SK-N-SH treated with all-trans-retinoic acid at 6 μM for 48 hours (cell line): ENCODE results near the gene POU2F1.
"Not testable (repeated sequence)": the region's sequence is repeated elsewhere in the genome, so short reads cannot be mapped to it uniquely, and the experiment has no call there.

ENCODE experiments used
- ATAC-seq: fragments of 200-7000 bp; cut with Tn5 transposase; 3 replicates; pipeline ENCODE4 v1.9.1; 2020; ENCODE audit warnings: mild to moderate bottlenecking, moderate library complexity
- ARNTL ChIP-seq: fragments of 450-650 bp; formaldehyde crosslinking; IDR thresholded peaks from 2 replicates; pipeline ENCODE4 v1.5.0; 2020; ENCODE audit warnings: low read depth, mild to moderate bottlenecking, moderate library complexity, borderline replicate concordance
- BACH2 ChIP-seq: fragments of 250-450 bp; sonication (Bioruptor Pico); IDR thresholded peaks from 2 replicates; pipeline ENCODE4 v1.9.0; 2021; ENCODE audit warnings: mild to moderate bottlenecking, borderline replicate concordance
- CSDC2 ChIP-seq: fragments of 250-450 bp; sonication (Bioruptor Pico); IDR thresholded peaks from 2 replicates; pipeline ENCODE4 v1.5.0; 2020; ENCODE audit warnings: mild to moderate bottlenecking, moderate library complexity
- ESRRG ChIP-seq: fragments of 250-450 bp; sonication (Bioruptor Pico); IDR thresholded peaks from 2 replicates; pipeline ENCODE4 v1.6.1; 2021; ENCODE audit warnings: mild to moderate bottlenecking
- GLIS3 ChIP-seq: fragments of 250-450 bp; sonication (Bioruptor Pico); IDR thresholded peaks from 2 replicates; pipeline ENCODE4 v1.5.0; 2020; ENCODE audit warnings: mild to moderate bottlenecking, moderate library complexity
- ISL1 ChIP-seq: fragments of 250-450 bp; sonication (Bioruptor Pico); IDR thresholded peaks from 2 replicates; pipeline ENCODE4 v2.1.2; 2022; ENCODE audit warnings: mild to moderate bottlenecking, moderate library complexity
- OSR1 ChIP-seq: fragments of 250-450 bp; sonication (Bioruptor Pico); IDR thresholded peaks from 2 replicates; pipeline ENCODE4 v1.8.0; 2022; ENCODE audit warnings: moderate library complexity, mild to moderate bottlenecking, inconsistent platforms
- PPARA ChIP-seq: fragments of 250-450 bp; sonication (Bioruptor Pico); IDR thresholded peaks from 2 replicates; pipeline ENCODE4 v1.5.0; 2020; ENCODE audit warnings: mild to moderate bottlenecking, borderline replicate concordance
- RARB ChIP-seq: fragments of 250-450 bp; sonication (Bioruptor Pico); IDR thresholded peaks from 2 replicates; pipeline ENCODE4 v1.8.0; 2021; ENCODE audit warnings: mild to moderate bottlenecking, moderate library complexity
- SNAI2 ChIP-seq: fragments of 250-450 bp; sonication (Bioruptor Pico); IDR thresholded peaks from 2 replicates; pipeline ENCODE4 v1.5.0; 2020; ENCODE audit warnings: mild to moderate bottlenecking, moderate library complexity
- TCF4 ChIP-seq: fragments of 250-450 bp; sonication (Bioruptor Pico); IDR thresholded peaks from 2 replicates; pipeline ENCODE4 v1.8.0; 2021; ENCODE audit warnings: mild to moderate bottlenecking, moderate library complexity, borderline replicate concordance
- TOX ChIP-seq: fragments of 250-450 bp; sonication (Bioruptor Pico); IDR thresholded peaks from 2 replicates; pipeline ENCODE4 v1.8.0; 2021; ENCODE audit warnings: mild to moderate bottlenecking, moderate library complexity, borderline replicate concordance
- ZC3H10 ChIP-seq: fragments of 250-450 bp; sonication (Bioruptor Pico); IDR thresholded peaks from 2 replicates; pipeline ENCODE4 v1.5.1; 2021; ENCODE audit warnings: mild to moderate bottlenecking, moderate library complexity
- ZFP3 ChIP-seq: fragments of 250-450 bp; sonication (Bioruptor Pico); IDR thresholded peaks from 2 replicates; pipeline ENCODE4 v1.5.0; 2020; ENCODE audit warnings: mild to moderate bottlenecking, moderate library complexity
- ZFP30 ChIP-seq: fragments of 450-650 bp; formaldehyde crosslinking; IDR thresholded peaks from 2 replicates; pipeline ENCODE4 v1.5.0; 2022; ENCODE audit warnings: mild to moderate bottlenecking, moderate library complexity
- ZNF565 ChIP-seq: fragments of 450-650 bp; formaldehyde crosslinking; conservative IDR thresholded peaks from 2 replicates; pipeline ENCODE4 v1.5.0; 2020; ENCODE audit warnings: low read depth, mild to moderate bottlenecking, moderate library complexity
- ZNF8 ChIP-seq: fragments of 450-650 bp; formaldehyde crosslinking; IDR thresholded peaks from 2 replicates; pipeline ENCODE4 v1.5.0; 2020; ENCODE audit warnings: mild to moderate bottlenecking, moderate library complexity
- TF ChIP-seq, protein P1 (sequence below): fragments of 250-450 bp; sonication (Bioruptor Pico); IDR thresholded peaks from 2 replicates; pipeline ENCODE4 v1.5.1; 2020; ENCODE audit warnings: low read depth, mild to moderate bottlenecking, moderate library complexity
- TF ChIP-seq, protein P2 (sequence below): fragments of 250-450 bp; sonication (Bioruptor Pico); IDR thresholded peaks from 2 replicates; pipeline ENCODE4 v1.8.0; 2020; ENCODE audit warnings: mild to moderate bottlenecking, moderate library complexity, borderline replicate concordance
- TF ChIP-seq, protein P3 (sequence below): fragments of 250-450 bp; sonication (Bioruptor Pico); IDR thresholded peaks from 2 replicates; pipeline ENCODE4 v1.5.1; 2021; ENCODE audit warnings: mild to moderate bottlenecking, moderate library complexity
- TF ChIP-seq, protein P4 (sequence below): fragments of 250-450 bp; sonication (Bioruptor Pico); IDR thresholded peaks from 2 replicates; pipeline ENCODE4 v1.8.0; 2021; ENCODE audit warnings: low read depth, mild to moderate bottlenecking, moderate library complexity, borderline replicate concordance
- TF ChIP-seq, protein P5 (sequence below): fragments of 250-450 bp; sonication (Bioruptor Pico); IDR thresholded peaks from 2 replicates; pipeline ENCODE4 v1.5.0; 2020; ENCODE audit warnings: mild to moderate bottlenecking, moderate library complexity

Gene POU2F1

DNA sequence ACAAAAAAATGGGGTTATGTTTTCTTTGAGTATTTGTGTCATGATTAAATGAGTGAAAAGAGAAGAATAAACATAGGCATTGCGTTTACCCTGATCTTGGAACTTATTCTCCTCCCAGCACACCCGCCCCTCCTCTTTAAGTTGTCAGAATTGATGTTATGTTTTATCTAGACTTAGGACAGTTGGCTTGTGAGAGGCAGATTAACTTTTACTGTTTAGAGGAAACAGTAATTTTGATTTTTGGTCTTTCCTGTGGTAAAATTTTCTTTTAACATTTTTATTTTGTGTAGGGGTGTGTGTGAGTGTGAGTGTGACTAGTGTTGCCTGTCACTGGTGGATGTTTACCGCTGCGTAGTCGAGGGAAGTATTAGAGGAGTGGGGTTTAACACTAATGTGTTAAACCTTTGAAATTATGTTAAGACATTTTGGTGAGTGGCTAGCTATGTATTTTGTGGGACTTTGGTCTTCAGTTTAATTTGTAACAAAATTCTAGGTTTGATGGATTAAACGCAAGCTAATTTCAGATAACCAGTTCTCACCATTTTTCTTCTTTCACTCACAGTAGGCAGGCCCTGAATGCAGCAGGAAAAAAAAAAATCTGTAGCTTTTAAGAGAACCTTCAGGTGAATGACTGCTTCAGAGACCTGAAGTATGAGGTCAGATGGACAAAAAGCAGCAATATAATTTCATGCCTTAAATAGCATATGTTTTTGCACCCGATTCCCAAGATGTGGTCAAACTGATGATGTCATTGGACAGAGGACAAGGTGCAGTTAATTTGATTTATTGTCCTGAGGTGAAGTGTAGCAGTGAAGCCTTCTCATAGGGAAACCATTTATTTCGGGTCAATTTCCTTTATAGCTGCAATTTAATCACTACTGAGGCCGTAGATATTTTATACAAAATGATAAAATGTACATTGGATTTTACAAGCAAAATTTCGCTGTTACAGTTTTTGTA lies 2.7 kb downstream of the POU2F1 start:
- TF ChIP-seq, protein P1, sequence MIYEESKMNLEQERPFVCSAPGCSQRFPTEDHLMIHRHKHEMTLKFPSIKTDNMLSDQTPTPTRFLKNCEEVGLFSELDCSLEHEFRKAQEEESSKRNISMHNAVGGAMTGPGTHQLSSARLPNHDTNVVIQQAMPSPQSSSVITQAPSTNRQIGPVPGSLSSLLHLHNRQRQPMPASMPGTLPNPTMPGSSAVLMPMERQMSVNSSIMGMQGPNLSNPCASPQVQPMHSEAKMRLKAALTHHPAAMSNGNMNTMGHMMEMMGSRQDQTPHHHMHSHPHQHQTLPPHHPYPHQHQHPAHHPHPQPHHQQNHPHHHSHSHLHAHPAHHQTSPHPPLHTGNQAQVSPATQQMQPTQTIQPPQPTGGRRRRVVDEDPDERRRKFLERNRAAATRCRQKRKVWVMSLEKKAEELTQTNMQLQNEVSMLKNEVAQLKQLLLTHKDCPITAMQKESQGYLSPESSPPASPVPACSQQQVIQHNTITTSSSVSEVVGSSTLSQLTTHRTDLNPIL (CRISPR knock-in tag): no peak
- no peak for ATAC-seq

DNA sequence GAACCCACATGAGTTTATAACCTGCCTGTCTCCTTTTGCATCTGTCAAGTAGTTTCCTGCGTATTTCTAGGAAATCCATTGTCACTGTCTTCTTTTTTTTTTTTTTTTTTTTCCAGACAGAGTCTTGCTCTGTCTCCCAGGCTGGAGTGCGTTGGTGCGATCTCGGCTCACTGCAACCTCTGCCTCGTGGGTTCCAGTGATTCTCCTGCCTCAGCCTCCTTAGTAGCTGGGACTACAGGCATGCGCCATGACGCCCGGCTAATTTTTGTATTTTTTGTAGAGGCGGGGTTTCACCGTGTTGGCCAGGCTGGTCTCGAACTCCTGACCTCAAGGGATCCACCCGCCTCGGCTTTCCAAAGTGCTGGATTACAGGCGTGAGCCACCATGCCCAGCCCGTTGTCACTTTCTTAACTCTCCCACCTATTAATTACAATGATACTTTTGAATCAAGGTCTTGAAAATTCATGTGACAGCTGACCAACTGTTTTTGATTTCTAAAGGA lies 4.1 kb downstream of the POU2F1 start:
- ATAC-seq: not testable (repeated sequence)

DNA sequence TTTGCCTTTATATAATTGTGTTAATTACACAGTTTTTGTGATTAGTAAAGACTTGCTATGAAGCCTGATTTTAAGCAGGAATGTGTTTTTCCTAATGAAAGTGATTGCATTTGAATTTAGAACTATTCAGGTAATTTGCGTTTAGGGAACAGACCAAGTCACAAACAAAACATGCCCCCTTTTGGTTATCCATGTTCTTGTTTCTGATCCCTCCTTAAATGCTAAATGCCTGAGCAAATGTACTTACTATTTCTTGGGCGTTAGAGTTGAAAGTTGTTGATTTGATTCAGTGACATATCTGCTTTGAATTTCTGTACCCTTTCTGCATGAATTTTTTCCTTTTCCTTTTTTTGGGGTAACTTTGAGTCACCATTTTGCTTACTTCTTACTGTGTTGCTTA lies 5.2 kb downstream of the POU2F1 start:
- no peak for ATAC-seq
- no peak for TF ChIP-seq CSDC2 (CRISPR knock-in tag)
- TF ChIP-seq ARNTL (CRISPR knock-in tag): no peak
- no peak for TF ChIP-seq TOX (CRISPR knock-in tag)
- no peak for TF ChIP-seq PPARA
- TF ChIP-seq, protein P2, sequence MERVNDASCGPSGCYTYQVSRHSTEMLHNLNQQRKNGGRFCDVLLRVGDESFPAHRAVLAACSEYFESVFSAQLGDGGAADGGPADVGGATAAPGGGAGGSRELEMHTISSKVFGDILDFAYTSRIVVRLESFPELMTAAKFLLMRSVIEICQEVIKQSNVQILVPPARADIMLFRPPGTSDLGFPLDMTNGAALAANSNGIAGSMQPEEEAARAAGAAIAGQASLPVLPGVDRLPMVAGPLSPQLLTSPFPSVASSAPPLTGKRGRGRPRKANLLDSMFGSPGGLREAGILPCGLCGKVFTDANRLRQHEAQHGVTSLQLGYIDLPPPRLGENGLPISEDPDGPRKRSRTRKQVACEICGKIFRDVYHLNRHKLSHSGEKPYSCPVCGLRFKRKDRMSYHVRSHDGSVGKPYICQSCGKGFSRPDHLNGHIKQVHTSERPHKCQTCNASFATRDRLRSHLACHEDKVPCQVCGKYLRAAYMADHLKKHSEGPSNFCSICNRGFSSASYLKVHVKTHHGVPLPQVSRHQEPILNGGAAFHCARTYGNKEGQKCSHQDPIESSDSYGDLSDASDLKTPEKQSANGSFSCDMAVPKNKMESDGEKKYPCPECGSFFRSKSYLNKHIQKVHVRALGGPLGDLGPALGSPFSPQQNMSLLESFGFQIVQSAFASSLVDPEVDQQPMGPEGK: no peak
- no peak for TF ChIP-seq TCF4 (CRISPR knock-in tag)
- TF ChIP-seq OSR1 (CRISPR knock-in tag): no peak
- TF ChIP-seq, protein P3, sequence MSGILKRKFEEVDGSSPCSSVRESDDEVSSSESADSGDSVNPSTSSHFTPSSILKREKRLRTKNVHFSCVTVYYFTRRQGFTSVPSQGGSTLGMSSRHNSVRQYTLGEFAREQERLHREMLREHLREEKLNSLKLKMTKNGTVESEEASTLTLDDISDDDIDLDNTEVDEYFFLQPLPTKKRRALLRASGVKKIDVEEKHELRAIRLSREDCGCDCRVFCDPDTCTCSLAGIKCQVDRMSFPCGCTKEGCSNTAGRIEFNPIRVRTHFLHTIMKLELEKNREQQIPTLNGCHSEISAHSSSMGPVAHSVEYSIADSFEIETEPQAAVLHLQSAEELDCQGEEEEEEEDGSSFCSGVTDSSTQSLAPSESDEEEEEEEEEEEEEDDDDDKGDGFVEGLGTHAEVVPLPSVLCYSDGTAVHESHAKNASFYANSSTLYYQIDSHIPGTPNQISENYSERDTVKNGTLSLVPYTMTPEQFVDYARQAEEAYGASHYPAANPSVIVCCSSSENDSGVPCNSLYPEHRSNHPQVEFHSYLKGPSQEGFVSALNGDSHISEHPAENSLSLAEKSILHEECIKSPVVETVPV (CRISPR knock-in tag): no peak
- TF ChIP-seq ISL1 (CRISPR knock-in tag): no peak
- TF ChIP-seq ZC3H10 (CRISPR knock-in tag): no peak
- no peak for TF ChIP-seq RARB
- TF ChIP-seq ZNF8: no peak
- no peak for TF ChIP-seq GLIS3 (CRISPR knock-in tag)
- TF ChIP-seq ZFP30 (CRISPR knock-in tag): no peak

DNA sequence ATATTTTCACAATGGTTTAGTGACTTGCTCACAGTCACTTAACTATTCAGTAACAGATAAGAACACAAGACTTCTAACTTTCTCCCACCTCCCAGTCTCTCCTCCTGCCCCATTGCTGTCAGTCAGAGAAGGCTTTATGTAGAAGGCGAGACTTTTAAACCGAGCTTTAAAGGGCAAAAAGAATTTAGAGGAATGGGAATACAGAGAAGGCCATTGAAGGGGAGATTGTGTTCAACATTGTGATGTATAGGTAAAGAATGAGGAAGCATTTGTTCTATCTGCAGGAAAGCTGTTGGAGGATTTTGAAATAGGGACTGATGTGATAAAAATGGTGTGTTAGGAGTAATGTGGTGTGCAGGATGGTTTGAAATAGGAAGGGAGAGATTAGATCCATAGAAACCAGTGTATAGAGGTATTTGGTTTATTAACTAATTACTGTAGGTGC lies 7.3 kb downstream of the POU2F1 start:
- no peak for ATAC-seq
- TF ChIP-seq TCF4 (CRISPR knock-in tag) (no peak), ZFP3 (CRISPR knock-in tag) (no peak), ESRRG (CRISPR knock-in tag) (no peak), RARB (no peak), TOX (CRISPR knock-in tag) (no peak), CSDC2 (CRISPR knock-in tag) (no peak), SNAI2 (no peak), ZNF565 (no peak)
- TF ChIP-seq, protein P4, sequence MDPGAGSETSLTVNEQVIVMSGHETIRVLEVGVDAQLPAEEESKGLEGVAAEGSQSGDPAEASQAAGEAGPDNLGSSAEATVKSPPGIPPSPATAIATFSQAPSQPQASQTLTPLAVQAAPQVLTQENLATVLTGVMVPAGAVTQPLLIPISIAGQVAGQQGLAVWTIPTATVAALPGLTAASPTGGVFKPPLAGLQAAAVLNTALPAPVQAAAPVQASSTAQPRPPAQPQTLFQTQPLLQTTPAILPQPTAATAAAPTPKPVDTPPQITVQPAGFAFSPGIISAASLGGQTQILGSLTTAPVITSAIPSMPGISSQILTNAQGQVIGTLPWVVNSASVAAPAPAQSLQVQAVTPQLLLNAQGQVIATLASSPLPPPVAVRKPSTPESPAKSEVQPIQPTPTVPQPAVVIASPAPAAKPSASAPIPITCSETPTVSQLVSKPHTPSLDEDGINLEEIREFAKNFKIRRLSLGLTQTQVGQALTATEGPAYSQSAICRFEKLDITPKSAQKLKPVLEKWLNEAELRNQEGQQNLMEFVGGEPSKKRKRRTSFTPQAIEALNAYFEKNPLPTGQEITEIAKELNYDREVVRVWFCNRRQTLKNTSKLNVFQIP (CRISPR knock-in tag): no peak

DNA sequence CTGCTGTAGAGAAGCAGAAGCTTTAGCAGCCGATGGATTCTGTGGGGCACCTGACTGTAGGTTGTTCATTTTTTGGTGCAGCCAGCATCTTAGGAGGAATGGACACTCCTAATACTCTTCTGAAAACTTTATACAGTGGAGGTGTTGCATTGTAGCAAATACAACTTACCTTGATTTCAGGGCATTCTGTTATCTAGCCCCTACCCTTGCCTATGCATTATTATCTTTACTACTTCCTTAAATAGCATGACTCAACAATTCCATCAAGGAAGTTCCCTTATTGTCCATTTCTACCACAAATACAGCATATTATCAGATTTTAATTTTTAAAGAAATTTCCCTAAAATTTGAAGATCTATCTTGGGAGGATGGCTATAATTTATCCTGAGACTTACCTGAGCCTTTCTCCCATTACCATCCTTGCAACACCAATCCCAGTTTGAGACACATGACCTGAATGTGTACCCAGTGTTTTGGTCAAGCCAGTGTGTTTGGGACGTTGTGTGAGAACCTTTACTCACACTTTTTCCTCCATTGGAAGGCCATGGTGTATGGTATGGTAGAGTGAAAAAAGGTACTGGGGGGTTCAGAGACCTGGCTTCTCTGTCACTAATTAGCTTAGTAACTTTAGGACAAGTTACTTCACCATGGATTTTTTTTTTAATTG lies 9.2 kb downstream of the POU2F1 start:
- no peak for ATAC-seq
- TF ChIP-seq ISL1 (CRISPR knock-in tag): no peak
- TF ChIP-seq CSDC2 (CRISPR knock-in tag): no peak
- no peak for TF ChIP-seq ZNF565
- TF ChIP-seq ZNF8: no peak
- TF ChIP-seq ARNTL (CRISPR knock-in tag): no peak
- TF ChIP-seq, protein P5, sequence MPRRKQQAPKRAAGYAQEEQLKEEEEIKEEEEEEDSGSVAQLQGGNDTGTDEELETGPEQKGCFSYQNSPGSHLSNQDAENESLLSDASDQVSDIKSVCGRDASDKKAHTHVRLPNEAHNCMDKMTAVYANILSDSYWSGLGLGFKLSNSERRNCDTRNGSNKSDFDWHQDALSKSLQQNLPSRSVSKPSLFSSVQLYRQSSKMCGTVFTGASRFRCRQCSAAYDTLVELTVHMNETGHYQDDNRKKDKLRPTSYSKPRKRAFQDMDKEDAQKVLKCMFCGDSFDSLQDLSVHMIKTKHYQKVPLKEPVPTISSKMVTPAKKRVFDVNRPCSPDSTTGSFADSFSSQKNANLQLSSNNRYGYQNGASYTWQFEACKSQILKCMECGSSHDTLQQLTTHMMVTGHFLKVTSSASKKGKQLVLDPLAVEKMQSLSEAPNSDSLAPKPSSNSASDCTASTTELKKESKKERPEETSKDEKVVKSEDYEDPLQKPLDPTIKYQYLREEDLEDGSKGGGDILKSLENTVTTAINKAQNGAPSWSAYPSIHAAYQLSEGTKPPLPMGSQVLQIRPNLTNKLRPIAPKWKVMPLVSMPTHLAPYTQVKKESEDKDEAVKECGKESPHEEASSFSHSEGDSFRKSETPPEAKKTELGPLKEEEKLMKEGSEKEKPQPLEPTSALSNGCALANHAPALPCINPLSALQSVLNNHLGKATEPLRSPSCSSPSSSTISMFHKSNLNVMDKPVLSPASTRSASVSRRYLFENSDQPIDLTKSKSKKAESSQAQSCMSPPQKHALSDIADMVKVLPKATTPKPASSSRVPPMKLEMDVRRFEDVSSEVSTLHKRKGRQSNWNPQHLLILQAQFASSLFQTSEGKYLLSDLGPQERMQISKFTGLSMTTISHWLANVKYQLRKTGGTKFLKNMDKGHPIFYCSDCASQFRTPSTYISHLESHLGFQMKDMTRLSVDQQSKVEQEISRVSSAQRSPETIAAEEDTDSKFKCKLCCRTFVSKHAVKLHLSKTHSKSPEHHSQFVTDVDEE (CRISPR knock-in tag): no peak
- no peak for TF ChIP-seq TOX (CRISPR knock-in tag)
- no peak for TF ChIP-seq BACH2
